ENCODE results near the gene SPP2. TPM values are rescaled to one million over a fixed set of nuclear protein-coding genes. Genes with fewer than 3 reads are reported as not detected.

The SPP2 gene
- polyA plus RNA-seq, 4 donors: 1.4 TPM; not detected in 3

DNA sequence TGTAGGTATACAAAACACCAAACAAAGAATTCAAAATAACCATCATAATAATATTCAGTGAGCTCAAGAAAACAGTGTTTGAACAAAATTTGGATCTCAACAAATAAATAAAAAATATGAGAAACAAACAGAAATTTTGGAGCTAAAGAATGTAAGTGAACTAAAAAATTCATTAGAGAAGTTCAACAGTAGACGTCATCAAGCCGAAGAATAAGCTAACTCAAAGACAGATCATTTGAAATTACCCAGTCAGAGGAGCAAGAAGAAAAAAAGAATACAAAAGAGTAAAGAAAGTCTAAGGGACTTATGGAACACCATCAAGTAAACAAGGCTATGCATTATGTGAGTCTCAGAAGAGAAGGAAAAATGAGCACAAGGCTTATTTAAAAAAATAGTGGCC is 16.6 kb upstream of the SPP2 start:
- DNase-seq (ENCODE audit: low read depth in 4 of 4, low spot score in 3 of 4): no peak

DNA sequence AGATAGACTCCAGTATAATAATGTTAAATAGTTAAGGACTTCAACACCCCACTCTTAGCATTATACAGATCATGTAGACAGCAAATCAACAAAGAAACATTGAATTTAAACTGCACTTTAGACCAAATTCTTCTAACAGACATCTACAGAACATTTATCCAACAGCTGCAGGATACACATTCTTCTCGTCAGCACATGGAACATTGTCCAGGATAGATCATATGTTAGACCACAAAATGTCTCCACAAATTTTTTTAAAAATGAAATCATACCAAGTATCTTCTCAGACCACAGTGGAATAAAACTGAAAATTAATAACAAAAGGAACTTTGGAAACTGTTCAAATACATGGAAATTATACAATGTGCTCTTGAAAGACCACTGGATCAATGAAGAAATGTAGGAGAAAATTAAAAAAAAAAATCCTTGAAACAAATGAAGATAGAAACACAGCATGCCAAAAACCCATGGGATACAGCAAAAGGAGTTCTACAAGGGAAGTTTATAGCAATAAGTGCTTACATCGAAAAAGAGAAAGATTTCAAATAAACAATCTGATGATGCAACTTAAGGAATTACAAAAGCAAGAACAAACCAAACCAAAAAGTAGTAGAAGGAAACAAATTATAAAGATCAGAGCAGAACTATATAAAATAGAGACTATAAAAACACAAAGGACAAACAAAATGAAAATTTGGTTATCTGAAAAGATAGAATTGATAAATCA is 12.3 kb upstream of the SPP2 start:
- no peak for DNase-seq (ENCODE audit: low read depth in 4 of 4, low spot score in 3 of 4)

DNA sequence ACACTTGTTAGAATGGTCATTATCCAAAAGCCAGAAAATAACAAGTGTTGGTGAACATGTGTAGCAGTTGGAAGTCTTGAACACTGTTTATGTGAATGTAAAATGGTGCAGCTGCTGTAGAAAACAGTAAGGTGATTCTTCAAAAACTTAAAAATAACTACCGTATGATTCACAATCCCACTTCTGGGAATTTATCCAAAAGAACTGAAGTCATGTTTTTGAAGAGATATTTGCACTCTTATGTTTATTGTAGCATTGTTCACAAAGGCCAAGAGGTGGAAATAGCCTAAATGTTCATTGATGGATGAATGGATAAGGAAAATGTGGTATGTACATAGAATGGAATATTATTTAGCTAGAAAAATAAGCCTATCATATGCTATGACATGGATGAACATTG is 6.3 kb upstream of the SPP2 start:
- no peak for DNase-seq (ENCODE audit: low read depth in 4 of 4, low spot score in 3 of 4)

DNA sequence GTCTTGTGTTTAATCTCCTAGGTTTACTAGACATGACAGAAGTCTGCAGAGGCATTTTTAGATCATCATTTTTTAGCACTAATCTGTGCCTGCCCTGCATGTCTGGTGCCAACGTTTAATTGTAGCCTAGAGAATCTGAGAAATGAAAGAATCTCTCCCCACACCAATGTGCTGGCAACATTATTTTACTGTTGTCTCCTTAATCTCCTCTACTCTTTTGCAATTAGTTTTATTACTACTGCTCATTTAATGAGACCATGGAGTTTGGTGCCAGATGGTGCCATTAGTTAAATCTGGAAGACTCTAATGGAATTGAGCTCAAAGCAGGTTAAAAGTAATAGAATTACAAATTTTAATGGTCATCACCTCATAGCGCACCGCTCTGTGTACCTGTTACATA is 4.0 kb upstream of the SPP2 start:
- no peak for DNase-seq (ENCODE audit: low read depth in 4 of 4, low spot score in 3 of 4)

DNA sequence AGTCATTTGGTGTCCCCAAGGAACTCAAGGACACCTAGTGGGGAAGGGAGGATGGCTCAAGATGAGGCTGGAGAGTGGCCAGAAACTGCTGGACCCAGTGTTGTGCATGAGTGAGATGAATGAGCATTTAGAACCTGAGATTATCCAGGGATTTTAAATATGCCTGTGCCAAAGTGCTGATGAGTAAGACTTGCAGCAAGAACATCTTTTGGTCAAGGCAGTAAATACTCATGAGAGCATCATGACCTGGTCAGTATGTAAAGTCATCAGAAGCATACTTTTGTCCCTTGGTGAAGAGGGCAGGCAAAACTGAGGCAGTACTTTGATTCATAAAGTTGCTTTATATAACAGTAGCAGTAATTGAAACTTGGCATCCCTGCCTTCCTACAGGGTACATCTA is 3.1 kb upstream of the SPP2 start:
- no peak for DNase-seq (ENCODE audit: low read depth in 4 of 4, low spot score in 3 of 4)

GRCh38 chr2:234048049-234048448 is 2.5 kb upstream of the SPP2 start:
- no peak for DNase-seq (ENCODE audit: low read depth in 4 of 4, low spot score in 3 of 4)

DNA sequence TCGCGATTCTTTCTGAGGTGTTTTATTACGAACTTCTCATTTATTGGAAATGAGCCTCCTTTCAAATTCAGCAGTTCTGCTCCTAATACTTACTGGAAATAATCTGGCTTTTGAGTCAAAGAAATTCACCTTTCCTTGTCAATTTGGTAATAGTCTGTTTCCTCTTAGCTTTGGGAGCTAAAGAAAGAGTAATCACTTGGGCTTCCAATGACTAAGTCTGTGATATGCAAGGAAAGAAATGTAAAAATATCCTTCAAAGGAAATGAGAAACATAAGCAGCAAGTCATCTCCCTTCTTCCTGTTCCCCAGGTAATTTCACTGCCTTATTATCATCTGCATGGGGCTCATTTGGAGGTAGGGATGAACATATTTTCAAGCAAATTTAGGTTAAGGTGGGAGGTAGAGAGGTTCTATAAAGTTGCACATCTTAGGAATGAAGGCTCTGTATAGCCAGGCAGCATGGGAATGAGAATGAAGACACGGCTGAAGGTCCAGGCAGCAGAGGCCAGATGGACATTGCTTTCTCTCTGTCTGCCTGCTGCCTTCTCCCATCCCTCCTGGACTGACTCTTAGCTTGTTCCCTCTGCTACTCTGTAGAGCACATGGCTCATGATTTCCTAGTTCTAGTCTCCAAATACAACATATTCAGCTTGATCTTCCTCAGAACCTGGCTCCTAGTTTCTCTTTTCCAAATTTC is 1.0 kb downstream of the SPP2 start:
- no peak for DNase-seq (ENCODE audit: low read depth in 4 of 4, low spot score in 3 of 4)

- DNase-seq (ENCODE audit: low read depth in 4 of 4, low spot score in 3 of 4): no peak
Observed at GRCh38 chr2:234058881-234059280, 8.4 kb downstream of the SPP2 start.

DNA sequence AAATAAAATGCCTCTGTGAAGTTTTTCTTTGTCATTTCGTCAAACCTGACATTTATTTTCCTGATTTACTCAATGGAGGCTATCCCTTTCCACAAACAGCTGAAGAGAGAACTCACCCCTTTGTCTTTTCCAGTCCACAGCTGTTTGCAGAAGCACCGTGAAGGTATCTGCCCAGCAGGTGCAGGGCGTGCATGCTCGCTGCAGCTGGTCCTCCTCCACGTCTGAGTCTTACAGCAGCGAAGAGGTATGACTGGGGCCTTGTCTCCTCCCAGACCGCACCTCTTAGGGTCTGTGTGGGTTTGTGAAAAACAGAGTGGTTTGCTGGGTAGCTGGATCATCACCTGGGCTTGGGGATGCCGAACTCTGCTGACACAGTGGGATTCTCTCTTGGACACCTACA is 9.7 kb downstream of the SPP2 start:
- no peak for DNase-seq (ENCODE audit: low read depth in 4 of 4, low spot score in 3 of 4)

DNA sequence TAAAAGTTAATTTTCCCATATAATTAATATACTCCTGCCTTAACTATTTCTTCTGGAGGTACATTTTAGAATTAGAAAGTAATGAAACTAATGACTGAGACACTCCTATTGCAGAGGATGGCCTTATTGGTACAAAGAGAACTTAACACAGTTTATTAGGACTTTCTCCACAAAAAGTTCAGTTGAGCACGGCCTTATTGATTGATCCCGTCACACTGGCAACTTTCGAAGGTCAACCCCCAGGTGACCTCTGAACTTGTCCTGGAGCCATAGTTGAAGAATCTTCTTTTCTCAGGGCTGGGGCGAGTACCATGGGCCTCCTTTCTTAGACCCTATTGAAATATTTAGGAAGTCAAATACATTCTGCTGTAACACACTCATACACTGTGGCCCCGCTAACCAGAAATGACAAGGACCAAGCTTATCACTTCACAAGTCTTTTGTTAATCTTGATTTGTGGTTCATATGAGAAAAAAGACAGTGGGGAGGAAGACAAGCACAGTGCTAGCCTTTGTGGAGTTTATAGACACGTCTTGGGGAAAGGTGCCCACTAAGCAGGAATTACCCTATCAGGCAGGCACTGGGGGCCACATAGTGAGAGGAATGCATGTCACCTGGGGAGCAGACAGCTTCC is 11.2 kb downstream of the SPP2 start:
- DNase-seq (ENCODE audit: low read depth in 4 of 4, low spot score in 3 of 4): no peak

DNA sequence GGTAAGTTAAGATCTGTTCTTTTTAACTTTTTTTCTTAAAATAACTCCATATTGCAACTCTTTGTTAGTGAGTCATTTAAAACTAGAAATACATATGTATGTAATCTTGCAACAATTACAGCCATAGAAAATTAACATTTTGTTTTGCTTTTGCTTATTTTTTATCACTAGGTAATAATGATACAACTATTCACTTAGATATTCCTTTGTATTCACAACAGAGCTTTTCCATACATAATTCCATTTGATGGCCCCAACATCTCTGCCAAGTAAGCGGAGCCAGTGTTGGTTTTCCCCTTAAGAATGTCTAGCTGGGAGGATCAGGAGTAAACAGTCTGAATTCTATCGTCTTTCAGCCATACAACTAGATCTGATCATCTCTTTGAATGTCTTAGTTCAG is 16.1 kb downstream of the SPP2 start:
- no peak for DNase-seq (ENCODE audit: low read depth in 4 of 4, low spot score in 3 of 4)

GRCh38 chr2:234071664-234072063 is 21.2 kb downstream of the SPP2 start:
- no peak for DNase-seq (ENCODE audit: low read depth in 4 of 4, low spot score in 3 of 4)

GRCh38 chr2:234072454-234072853 is 22.0 kb downstream of the SPP2 start:
- no peak for DNase-seq (ENCODE audit: low read depth in 4 of 4, low spot score in 3 of 4)

GRCh38 chr2:234074751-234075517 is 24.4 kb downstream of the SPP2 start:
- no peak for DNase-seq (ENCODE audit: low read depth in 4 of 4, low spot score in 3 of 4)

- no peak for DNase-seq (ENCODE audit: low read depth in 4 of 4, low spot score in 3 of 4)
Observed at GRCh38 chr2:234075518-234075915, 25.0 kb downstream of the SPP2 start.

GRCh38 chr2:234075947-234076346 is 25.4 kb downstream of the SPP2 start:
- no peak for DNase-seq (ENCODE audit: low read depth in 4 of 4, low spot score in 3 of 4)

DNA sequence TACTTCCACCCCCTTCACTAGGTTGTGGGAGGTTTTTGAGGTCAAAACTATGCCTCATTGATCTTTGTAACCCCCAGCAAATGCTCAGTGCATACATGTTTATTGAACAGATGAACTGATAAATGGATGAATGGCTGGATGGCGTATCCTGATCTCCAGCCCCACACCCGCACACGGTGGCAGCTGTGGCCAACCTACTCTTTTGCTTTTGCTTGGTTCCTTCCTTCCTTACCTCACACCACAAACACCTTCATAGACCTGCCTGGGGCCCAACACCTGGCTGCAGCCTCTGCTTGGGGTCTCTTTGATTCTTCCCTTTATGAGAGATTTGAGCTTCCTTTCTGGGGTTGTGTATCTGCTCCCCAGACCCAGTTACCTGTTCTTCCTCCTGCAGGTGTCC is 25.9 kb downstream of the SPP2 start:
- no peak for DNase-seq (ENCODE audit: low read depth in 4 of 4, low spot score in 3 of 4)

GRCh38 chr2:234078129-234078528 is 27.6 kb downstream of the SPP2 start:
- DNase-seq (ENCODE audit: low read depth in 4 of 4, low spot score in 3 of 4): no peak

- DNase-seq (ENCODE audit: low read depth in 4 of 4, low spot score in 3 of 4): no peak
Observed at GRCh38 chr2:234081970-234082822, 31.7 kb downstream of the SPP2 start.

DNA sequence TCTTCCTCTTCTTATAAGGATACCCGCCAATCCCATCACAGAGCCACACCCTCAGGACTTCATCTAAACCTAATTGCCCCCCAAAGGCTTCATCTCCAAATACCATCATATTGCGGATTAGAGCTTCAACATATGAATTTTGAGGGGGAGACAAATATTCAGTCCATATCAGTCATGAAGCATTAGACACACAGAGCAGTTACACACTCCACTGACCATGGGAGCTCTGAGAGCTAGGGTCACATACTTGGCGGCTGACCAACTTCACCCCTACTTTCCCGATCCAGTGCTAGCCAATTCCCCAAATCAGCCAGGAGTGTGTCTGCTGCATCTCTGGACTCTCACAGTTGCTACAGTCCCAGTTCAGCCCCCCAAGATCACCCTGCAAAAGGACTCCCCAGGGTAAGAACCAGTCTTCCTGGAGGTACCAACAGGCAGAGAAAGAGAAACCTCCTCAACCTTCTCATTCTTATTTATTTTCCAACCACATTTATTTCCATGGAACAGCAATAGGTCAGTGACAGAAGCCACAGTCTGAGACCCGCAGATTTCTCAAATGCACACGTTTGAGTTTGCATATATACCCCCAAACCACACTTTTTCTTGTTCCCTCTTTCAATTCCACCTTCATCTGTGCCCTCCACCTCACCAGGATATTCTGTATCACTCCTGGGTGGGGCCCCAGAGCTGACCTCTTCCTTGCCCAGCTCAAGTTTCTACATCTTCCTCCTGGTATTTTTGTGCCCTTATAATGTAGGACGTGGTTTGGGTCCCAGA is 33.3 kb downstream of the SPP2 start:
- no peak for DNase-seq (ENCODE audit: low read depth in 4 of 4, low spot score in 3 of 4)

Data from left renal pelvis (tissue), 4 donors.